Measurements from ENCODE around the gene SAMD3. TPM values are rescaled to one million over a fixed set of nuclear protein-coding genes. Genes with fewer than 3 reads are reported as not detected.
"Not testable (repeated sequence)": the region's sequence is repeated elsewhere in the genome, so short reads cannot be mapped to it uniquely, and the experiment has no call there.

The SAMD3 gene, protein sequence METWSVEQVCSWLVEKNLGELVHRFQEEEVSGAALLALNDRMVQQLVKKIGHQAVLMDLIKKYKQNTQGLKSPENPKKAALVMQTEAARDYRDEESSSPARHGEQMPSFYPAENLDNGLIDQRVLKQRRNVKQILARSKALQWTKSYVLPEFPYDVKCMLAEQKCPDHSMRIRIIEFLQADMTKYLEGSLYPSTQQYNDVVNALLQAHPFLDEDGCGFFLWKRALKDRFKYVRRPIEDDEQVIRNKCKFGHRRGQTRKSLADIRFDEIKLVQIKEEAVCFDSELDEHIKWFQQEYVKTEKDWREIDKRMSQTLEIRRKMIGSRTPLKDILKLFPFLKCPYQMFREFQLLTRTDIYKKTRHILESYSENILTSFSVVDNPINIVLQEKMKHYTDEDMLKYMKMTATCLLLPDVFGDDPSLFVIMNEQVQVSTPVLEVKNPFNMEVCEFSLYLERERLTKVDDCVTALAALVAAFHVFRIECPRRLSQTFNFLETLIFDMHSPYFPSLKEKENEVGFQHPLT
- polyA plus RNA-seq (ENCODE audit: insufficient read length in 12 of 12): 1 to 10 TPM in 8 of 12 donors, under 1 TPM in 2, not detected in 2; 0.74 to 6.0 (median 1.6) TPM
- long read RNA-seq, donor 1: 0 reads
- long read RNA-seq, donor 2: 0 reads
- long read RNA-seq, donor 3: 0 reads
- long read RNA-seq, donor 4: 0 reads
- long read RNA-seq, donor 5: 0 reads
- long read RNA-seq, donor 6: 0 reads
- long read RNA-seq, donor 7: 0 reads
- long read RNA-seq, donor 8: 0 reads
- long read RNA-seq, donor 9: 0 reads
- long read RNA-seq, donor 10, partial matches to known transcripts: 0 of 1 reads
- long read RNA-seq, donor 10, other reads (novel, unspliced or antisense): 0 of 1 reads
- long read RNA-seq, donor 11: 0 reads

DNA sequence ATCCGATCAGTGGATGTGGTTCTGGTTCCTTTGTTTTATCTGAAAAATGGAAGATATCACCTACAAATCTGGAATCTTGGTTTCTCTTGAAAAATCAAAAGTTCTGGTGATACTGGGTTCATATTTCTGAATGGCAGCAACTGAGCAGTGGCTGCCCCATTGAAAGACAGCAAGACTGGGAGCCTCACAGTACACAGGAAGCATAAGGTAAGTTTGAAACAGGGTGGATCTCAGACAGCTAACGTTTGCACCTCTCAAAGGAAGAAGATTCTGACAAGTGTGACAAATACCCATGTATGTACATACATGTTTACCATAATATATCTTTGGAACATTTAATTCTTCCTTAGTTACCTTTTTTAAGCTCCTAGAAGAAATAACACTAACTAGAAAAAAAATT lies at the start of gene SAMD3:
Gene SAMD3, minus strand, starts transcription at position 177 of the 400 bp plus-strand sequence. CDS start 7,678 bp downstream, outside the sequence.
- DNase-seq: no peak

DNA sequence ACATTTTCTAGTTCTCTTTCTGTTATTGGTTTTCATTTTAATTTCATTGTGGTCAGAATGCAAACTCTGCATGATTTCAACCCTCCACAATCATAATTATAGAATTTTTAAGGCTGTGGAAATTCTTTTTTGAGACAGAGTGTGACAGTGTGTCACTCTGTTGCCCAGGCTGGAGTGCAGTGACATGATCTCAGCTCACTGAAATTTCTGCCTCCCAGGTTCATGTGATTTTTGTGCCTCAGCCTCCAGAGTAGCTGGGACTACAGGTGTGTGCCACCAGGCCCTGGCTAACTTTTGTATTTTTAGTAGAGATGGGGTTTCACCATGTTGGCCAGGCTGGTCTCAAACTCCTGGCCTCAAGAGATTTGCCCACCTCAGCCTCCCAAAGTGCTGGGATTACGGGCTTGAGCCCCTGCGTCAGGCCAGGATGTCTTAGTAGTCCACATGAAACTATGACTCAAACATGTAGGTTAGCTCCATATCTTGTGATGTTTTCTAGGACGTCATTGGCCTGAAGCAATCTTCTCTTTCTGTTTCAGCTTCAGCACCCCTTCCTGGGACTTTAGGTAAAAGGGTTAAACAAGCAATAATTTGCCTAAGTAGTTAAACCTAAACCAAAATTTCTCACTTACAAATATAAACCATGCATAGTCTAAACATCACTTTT lies 47.4 kb upstream of the SAMD3 start:
- no peak for DNase-seq

DNA sequence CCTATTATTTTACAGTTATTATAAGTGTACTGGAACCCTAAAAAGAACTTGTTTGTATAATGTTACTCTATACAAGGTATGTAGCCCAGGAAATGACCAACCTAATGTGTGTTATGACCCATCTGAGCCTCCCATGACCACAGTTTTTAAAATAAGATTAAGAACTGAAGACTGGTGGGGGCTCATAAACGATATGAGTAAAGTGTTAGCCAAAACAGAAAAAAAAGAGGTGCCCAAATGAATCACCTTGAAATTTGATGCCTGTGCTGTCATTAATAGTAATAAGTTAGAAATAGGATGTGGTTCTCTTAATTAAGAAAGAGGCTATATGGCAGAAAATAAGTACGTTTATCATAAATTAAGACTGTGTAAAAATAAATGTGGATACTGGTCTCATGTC lies 42.8 kb upstream of the SAMD3 start:
- DNase-seq: not testable (repeated sequence)

DNA sequence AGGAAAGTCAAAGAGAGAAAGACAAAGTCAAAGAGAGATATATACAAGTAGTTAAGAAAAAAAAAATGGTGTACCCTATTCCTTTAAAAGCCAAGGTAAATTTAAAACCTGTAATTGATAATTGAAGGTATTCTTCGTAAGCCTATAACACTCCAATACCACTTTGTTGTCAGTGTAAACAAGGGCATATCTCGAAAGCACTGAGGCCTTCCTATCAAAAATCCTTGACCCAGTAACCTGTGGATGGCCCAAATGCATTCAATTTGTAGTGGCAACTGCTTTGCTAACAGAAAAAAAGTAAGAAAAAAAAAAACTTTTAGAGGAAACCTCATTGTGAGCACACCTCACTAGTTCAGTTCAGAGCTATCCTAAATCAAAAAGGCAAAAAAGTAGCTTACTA lies 39.3 kb upstream of the SAMD3 start:
- no peak for DNase-seq

DNA sequence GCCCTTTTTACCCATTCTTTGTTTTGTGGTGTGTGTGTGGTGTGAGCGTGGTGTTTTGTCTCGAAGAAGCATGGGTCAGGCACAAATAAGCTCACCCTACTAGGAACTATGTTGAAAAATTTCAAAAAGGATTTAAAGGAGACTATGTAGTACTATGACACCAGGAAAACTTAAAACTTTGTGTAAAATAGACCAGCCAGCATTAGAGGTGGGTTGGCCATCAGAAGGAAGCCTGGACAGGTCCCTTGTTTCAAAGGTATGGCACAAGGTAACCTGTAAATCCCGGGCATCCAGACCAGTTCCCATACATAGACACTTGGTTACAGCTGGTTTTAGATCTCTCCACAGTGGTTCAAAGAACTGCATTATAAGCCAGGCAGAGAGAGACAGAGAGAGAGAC lies 38.8 kb upstream of the SAMD3 start:
- not testable (repeated sequence) for DNase-seq

DNA sequence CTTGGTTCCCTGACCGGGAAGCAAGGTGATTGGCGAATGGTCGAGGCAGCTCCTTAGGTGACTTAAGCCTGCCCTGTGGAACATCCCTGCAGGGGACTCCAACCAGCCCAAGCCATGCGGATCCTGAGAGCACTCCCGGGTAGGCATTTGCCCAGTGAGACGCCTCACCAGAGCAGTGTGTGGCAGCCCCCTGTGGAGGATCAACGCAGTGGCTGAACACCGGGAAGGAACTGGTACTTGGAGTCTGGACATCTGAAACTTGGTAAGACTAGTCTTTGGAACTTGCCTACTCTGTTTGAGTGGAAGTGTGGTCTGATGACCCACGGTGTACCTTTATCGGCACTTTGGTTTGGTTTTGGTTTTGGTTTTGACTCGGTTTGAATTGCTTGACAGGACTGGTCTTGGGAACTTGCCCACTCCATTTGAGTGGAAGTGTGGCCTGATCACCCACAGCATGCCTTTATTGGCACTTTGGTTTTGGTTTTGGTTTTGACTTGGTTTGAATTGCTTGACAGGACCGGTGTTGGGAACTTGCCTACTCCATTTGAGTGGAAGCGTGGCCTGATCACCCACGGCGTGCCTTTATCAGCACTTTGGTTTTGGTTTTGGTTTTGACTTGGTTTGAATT lies 38.0 kb upstream of the SAMD3 start:
- not testable (repeated sequence) for DNase-seq

DNA sequence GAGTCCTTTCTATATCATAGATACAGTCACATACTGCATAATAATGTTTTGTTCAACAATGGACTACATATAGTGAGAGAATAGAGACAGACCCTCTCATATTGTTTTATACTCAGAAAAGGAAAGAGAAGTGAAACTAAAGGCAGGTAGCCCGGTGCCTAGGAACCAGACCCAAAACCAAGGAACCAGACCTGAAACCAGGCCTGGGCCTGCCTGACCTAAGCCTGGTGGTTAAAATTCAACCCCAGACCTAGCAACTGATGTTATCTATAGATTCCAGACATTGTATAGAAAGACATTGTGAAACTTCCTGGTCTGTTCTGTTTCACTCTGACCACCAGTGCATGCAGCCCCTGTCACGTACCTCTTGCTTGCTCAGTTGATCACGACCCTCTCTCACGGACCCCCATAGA lies 37.3 kb upstream of the SAMD3 start:
- DNase-seq: not testable (repeated sequence)

DNA sequence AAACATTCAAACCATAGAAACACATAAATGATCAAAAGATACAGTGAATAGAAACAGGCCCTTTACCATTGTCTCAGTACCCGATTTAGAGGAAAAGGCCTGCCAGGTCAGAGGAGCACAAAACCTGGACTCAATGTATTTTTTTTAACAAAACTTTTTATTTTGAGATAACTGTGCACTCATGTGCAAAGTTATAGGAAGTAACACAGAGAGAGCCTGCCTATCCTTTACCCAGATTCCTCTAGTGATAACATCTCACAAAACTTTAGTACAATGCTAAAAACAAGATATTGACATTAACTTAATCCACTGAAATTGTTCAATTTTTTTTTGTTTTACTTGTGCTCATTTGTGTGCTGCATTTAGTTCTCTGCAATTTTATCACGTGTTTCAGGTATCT lies 36.8 kb upstream of the SAMD3 start:
- no peak for DNase-seq

DNA sequence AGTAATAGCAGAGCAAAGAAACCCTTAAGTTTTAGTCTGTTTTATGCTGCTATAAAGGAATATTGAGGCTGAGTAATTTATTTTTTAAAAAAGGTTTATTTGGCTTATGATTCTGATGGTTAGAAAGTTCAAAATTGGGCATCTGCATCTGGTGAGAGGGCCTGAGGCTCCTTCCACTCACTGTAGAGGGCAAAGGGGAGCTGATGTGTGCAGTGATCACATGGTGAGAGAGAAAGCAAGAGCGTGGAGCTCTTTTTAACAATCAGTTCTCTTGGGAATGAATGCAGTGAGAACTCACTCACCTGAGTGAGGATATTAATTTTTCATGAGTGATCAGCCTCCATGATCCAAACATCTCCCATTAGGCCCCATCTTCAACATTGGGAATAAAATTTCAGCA lies 36.4 kb upstream of the SAMD3 start:
- no peak for DNase-seq

DNA sequence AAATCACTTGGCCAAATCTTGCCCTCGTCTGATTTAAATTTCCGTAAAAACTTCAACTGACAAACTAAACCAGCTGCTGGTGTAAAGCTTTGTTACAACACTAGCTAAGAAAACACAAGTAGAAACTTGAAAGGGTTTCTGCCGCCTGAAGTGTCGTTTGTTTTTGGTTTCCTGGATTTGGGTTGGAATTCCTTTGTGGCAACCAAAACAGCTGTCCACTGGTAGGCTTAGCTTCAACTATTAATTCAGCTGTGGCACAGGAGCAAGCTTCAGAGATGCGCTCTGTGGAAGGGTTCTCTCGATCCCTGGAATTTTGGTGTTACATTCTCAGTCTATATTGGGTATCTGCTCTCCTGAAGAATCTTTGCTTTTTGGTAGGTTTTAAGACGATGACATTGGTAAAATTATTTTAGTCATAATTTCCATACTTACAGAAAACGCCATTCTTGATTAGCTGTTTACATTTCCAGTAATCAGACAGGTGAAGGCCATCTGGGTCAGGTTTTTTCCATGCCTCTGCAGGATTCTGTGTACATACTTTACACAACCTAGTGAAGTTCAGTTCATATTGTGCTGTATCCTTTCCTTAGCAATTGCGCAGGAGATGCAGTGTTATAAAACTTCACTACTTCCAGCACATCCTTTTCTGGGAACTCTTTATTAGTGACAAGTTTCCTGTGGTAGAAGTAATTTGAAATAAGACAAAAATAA lies 29.9 kb upstream of the SAMD3 start:
- no peak for DNase-seq

DNA sequence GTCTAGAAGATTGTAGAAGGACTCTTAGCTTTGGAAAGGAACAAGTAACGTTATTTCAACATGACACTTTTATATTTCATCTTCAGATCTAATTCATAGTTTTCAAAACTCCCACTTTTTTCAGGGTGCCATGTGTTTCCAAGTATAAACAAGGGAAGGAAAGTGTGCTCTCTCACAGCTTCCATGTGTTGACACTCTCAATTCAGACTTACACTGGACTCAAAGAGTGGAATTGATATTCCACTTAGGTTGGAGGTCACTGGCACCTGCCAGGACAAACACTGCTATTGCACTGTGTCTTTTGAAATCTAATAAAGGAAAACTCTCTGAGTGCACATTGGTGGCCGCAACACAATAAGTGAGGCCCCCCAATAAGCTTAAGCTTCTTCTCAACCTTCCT lies 22.5 kb upstream of the SAMD3 start:
- no peak for DNase-seq

DNA sequence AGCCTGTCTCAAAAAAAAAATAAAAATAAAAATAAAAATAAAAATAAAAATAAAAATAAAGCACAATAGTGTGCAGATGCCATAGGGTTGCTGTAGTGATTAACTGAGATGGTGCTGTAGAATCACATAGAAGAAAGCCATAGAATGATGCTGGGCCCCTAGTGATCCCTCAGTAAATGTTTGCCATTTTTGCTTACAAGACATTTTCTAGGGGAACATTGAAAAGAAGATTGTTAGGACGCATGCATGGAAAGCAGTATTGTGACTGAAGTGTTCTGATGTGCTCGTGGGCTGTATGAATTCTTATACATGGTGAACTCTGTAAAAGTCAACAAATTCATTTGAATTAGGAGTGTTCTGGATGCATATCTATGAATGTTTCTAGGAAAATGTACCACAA lies 22.0 kb upstream of the SAMD3 start:
- DNase-seq: no peak

DNA sequence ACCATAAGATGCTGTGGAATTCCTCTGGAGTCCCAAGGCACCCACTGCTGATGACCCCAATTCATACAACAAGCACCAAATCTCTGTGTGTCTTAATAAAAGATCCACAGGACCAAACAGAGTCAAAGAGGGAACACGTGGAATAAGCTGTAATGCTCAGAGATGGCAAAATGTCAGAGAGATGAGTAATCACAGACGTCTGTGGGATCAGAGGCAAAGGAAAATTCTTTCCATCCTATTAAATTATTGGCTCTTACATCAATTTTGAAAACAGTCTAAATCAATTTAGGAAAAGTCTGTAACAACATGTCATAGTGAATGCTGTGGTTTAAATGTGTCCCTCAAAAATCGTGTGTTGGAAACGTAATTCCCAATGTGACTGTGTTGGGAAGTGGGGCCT lies 17.5 kb upstream of the SAMD3 start:
- peak; percentile 75 for DNase-seq

DNA sequence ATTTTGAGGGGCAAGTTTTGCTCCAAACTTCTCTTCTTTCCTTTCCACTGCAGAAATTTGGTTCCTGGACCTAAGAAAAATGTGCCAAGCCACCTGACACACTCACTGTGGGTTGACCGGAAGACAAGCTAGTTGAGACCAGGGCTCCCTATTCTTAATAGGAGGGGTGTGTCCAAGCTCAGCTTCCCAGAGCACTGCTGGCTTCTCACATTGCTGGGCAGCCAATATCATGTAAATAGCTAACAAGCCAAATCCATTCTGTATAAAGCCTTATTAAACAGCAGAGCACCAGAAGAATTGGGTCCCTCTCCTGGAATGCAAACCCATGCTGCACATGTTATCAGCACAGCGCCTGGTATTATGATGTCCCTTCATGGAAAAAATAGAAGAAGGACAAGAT lies 17.0 kb upstream of the SAMD3 start:
- DNase-seq: no peak

DNA sequence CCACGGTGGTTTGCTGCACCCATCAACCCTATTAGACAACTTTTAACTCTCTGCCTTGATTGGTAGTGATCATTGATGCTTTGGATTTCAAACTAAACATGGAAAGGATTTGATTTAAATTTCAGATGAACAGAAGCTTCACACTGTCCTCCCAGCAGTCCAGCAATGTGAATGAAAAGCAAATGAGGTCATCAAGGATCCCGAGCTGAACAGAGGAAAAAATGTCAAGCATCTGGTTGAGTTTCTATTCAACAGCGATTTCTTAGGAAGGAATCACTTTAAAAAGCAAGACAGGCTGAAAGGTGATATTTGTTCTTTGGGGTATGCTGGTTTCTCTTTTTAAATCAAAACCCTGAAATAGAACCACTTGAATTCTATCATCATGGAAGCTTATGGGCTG lies 10.6 kb upstream of the SAMD3 start:
- no peak for DNase-seq

DNA sequence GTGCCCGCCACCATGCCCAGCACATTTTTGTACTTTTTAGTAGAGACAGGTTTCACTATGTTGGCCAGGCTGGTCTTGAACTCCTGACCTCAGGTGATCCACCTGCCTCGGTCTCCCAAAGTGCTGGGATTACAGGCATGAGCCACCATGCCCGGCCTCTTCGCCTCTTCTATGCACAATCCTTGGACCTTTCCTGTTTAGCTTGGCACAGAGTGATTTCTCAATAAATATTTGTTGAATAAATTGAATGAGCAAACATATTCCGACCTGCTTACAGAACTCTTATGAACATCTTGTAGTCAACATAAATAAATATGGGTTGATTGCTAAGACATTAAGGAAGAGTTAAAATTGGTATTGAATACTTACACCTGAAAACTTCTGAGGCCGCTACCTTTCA lies 7.8 kb upstream of the SAMD3 start:
- DNase-seq: not testable (repeated sequence)

DNA sequence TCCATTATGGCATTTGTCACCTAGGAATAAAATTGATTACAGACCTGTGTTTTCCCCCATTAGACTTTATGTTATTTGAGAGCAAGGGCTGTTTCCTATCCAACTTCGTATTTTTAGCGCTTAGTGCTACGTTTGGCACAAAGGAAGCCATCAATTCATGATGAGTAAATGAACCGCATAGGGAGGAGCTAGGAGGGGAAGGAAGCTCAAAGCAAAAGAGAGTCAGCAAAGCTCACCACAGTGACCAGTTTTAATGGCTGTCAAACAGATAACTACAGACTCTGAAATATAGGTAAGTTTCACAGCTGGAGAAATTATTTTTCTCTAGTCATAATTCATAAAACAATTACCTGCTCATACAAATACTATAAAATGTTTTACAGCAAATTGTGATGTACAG lies 6.9 kb upstream of the SAMD3 start:
- DNase-seq: no peak

DNA sequence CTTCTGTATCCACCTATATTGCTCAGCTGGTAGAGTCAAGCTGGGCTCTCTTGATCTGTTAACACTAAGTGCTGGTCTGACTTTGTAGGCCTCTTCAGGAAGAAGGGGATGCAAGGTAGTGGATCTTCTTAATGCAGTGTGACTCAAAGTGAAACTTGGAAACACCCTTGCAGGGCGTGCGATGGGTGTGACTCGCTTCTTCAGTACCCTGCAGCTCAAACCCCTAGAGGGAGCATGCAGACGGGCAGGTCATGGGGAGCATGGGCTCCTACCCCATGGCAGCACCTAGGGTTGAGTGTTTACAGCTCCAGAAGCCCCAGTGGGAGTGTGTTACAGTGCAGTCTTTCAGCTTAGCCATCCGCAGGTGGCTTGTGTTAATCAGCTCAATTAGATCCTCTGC lies 757 bp upstream of the SAMD3 start:
- no peak for DNase-seq

DNA sequence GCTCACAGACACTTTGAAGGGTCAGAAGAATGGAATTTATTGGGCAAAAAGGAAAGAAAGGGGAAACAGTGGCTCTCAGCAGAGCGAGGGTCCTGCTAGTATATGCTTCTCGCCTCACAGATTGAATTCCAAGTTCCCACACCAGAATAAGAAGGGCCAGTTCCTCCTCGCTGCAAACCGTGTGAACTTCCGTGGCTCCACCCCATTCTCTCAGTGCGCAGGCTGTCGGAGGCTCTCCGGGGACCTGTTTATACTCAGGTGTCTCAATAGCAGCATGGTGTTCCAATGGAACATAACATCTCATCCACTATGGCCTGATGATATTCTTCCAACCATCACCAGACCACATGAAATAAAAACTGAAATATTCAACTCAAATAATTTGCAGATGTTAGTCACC lies 4.6 kb downstream of the SAMD3 start:
- DNase-seq: no peak

DNA sequence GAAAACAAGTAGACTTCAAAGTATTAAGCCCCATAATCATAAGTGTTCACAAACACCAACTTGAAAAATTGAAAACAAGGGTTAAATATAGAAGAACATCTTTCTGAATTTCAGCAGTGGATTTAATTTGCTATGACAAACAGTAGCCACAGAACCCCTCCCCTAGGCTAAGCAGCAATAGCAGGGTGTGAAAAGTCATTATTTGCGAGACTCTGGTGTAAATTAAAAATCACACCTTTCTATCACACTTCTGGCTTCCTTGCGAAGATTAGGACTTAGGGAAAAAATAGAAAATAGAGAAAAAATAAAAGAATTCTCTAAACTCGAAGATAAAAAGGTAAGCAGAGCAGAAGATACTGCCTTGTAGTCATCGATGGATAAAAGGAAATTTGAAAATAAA lies 6.1 kb downstream of the SAMD3 start:
- no peak for DNase-seq

DNA sequence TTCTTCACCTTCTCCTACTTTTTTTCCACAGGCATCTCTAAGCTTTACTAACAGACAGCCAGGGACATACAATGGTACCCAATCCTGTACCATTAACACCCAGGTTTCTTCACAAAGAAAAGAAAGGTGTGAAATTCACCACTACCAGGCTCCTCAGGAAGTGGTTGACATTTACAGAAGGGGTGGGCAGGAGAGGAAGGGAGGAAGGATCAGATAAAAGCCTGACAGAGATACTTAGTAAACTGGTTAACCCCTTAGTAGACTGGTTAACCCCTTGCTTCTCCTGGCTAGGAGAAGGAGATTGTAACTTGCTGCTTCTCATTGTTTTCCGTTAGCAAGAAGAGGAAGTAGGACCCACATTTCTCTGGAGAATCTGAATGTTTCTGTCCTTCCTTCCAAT lies 7.2 kb downstream of the SAMD3 start:
- DNase-seq: no peak
